Astrocyte (in vitro differentiated cells and primary cell): Measurements from ENCODE around the gene TP73. TPM values are rescaled to one million over a fixed set of nuclear protein-coding genes. Genes with fewer than 3 reads are reported as not detected.

Experiments
- DNase-seq: peaks from one replicate; pipeline ENCODE4 v3.0.0-alpha.2; 2010; ENCODE audit warnings: low read depth
- FAIRE-seq: peaks from 2 replicates; lab custom pipeline; 2011; peaks lifted over from hg19 to GRCh38; lab: Jason Lieb, UNC
- H2AFZ ChIP-seq: 2 replicates; pipeline ENCODE4 v1.6.0; 2012; ENCODE audit warnings: low read depth, low read length, inconsistent platforms
- H3K27ac ChIP-seq: 2 replicates; pipeline ENCODE4 v1.5.1; 2011; ENCODE audit warnings: low read depth, low read length, inconsistent platforms
- H3K27me3 ChIP-seq: 2 replicates; pipeline ENCODE4 v1.6.0; 2011; ENCODE audit warnings: low read length, inconsistent platforms; ENCODE audit not compliant: insufficient read depth
- H3K36me3 ChIP-seq: 2 replicates; pipeline ENCODE4 v1.5.1; 2011; ENCODE audit warnings: low read length, inconsistent platforms; ENCODE audit not compliant: insufficient read depth
- H3K4me1 ChIP-seq: 2 replicates; pipeline ENCODE4 v1.5.1; 2011; ENCODE audit warnings: low read length, inconsistent platforms; ENCODE audit not compliant: insufficient read depth
- H3K4me2 ChIP-seq: 2 replicates; pipeline ENCODE4 v1.6.0; 2012; ENCODE audit warnings: low read length, inconsistent platforms
- H3K4me3 ChIP-seq: 2 replicates; pipeline ENCODE4 v1.5.1; 2011; ENCODE audit warnings: low read depth, mild to moderate bottlenecking, low read length, inconsistent platforms; ENCODE audit not compliant: insufficient read depth
- H3K79me2 ChIP-seq: 2 replicates; pipeline ENCODE4 v1.6.0; 2012; ENCODE audit warnings: mild to moderate bottlenecking, low read length, inconsistent platforms; ENCODE audit not compliant: insufficient read depth
- H3K9ac ChIP-seq: 2 replicates; pipeline ENCODE4 v1.6.0; 2012; ENCODE audit warnings: mild to moderate bottlenecking, low read length, inconsistent platforms
- H3K9me3 ChIP-seq: 2 replicates; pipeline ENCODE4 v1.5.1; 2012; ENCODE audit warnings: low read depth, mild to moderate bottlenecking, low read length, inconsistent platforms; ENCODE audit not compliant: insufficient read depth
- H4K20me1 ChIP-seq: 2 replicates; pipeline ENCODE4 v1.6.0; 2012; ENCODE audit warnings: low read length, inconsistent platforms; ENCODE audit not compliant: insufficient read depth
- H3K27ac Mint-ChIP-seq: one replicate; pipeline ENCODE4 v1.8.0; 2021; ENCODE audit warnings: mild to moderate bottlenecking, mixed read lengths; ENCODE audit not compliant: unreplicated experiment
- H3K27me3 Mint-ChIP-seq: one replicate; pipeline ENCODE4 v1.8.0; 2021; ENCODE audit warnings: low read depth, mixed read lengths; ENCODE audit not compliant: unreplicated experiment
- H3K36me3 Mint-ChIP-seq: one replicate; pipeline ENCODE4 v1.8.0; 2021; ENCODE audit warnings: low read depth, mixed read lengths; ENCODE audit not compliant: unreplicated experiment
- H3K4me1 Mint-ChIP-seq: one replicate; pipeline ENCODE4 v1.8.0; 2021; ENCODE audit warnings: low read depth, mixed read lengths; ENCODE audit not compliant: unreplicated experiment
- H3K4me3 Mint-ChIP-seq: one replicate; pipeline ENCODE4 v1.8.0; 2021; ENCODE audit warnings: mild to moderate bottlenecking, moderate library complexity, mixed read lengths; ENCODE audit not compliant: unreplicated experiment
- H3K9me3 Mint-ChIP-seq: one replicate; pipeline ENCODE4 v1.8.0; 2021; ENCODE audit warnings: mild to moderate bottlenecking, mixed read lengths; ENCODE audit not compliant: unreplicated experiment
- CTCF ChIP-seq: IDR thresholded peaks from 2 replicates; pipeline ENCODE4 v1.5.1; 2011; ENCODE audit warnings: low read depth, mild to moderate bottlenecking, inconsistent platforms, low read length, moderate library complexity; ENCODE audit not compliant: insufficient read depth
- EZH2 ChIP-seq: IDR thresholded peaks from 2 replicates; pipeline ENCODE4 v1.6.1; 2012; ENCODE audit warnings: mild to moderate bottlenecking, low read length, inconsistent platforms; ENCODE audit not compliant: insufficient read depth
- total RNA-seq: library from RNA; stranded (reverse); gene quantifications from 2 replicates; pipeline ENCODE4 v1.2.1, GENCODE V29; 2021

The TP73 gene
- total RNA-seq, 1 donor from 2014 or later = 0.18 TPM

- no peak for FAIRE-seq
- no peaks in the 10 kb centered on the region for H3K4me1 Mint-ChIP-seq
These were observed 30.9 kb downstream of the TP73 start for GRCh38 chr1:3683197-3683596.

GRCh38 chr1:3683992-3684391 lies 31.7 kb downstream of the TP73 start:
- Mint-ChIP-seq H3K27ac (no peak overlapping the region), H3K27me3 (peaks cover 20% of the 10 kb centered on the region), H3K4me1 (no peaks in the 10 kb centered on the region), H3K36me3 (no peaks in the 10 kb centered on the region), H3K9me3 (peaks cover 3% of the 10 kb centered on the region), H3K4me3 (no peak overlapping the region)
- Histone ChIP-seq H3K36me3 (no peaks in the 10 kb centered on the region), H3K4me3 (no peak overlapping the region), H3K4me1 (no peaks in the 10 kb centered on the region), H2AFZ (peak overlapping the region; percentile 18), H3K79me2 (no peaks in the 10 kb centered on the region), H3K4me2 (peak overlapping the region; percentile 65), H3K9me3 (no peaks in the 10 kb centered on the region), H3K27me3 (peaks cover 4% of the 10 kb centered on the region), H3K27ac (no peak overlapping the region), H4K20me1 (no peaks in the 10 kb centered on the region), H3K9ac (no peak overlapping the region)
- FAIRE-seq (no peak), DNase-seq (no peak)
- no peak for TF ChIP-seq EZH2
- TF ChIP-seq CTCF = no peak

More at GRCh38 chr1:3683197-3683596, 30.9 kb downstream of the TP73 start:
- DNase-seq = no peak
- Mint-ChIP-seq H3K9me3 (peaks cover 3% of the 10 kb centered on the region), H3K36me3 (no peaks in the 10 kb centered on the region), H3K4me3 (peak overlapping the region; percentile 54), H3K27me3 (peaks cover 17% of the 10 kb centered on the region), H3K27ac (no peak overlapping the region)
- no peaks in the 10 kb centered on the region for H3K4me1 ChIP-seq
- no peaks in the 10 kb centered on the region for H3K9me3 ChIP-seq
- no peak for TF ChIP-seq CTCF
- peak; percentile 18 for TF ChIP-seq EZH2
- peaks cover 4% of the 10 kb centered on the region for H3K27me3 ChIP-seq
- H3K4me2 ChIP-seq = no peak overlapping the region
- no peak overlapping the region for H2AFZ ChIP-seq
- no peaks in the 10 kb centered on the region for H3K36me3 ChIP-seq
- no peaks in the 10 kb centered on the region for H4K20me1 ChIP-seq
- no peak overlapping the region for H3K4me3 ChIP-seq
- H3K9ac ChIP-seq = no peak overlapping the region
- H3K79me2 ChIP-seq = no peaks in the 10 kb centered on the region
- H3K27ac ChIP-seq = no peak overlapping the region

- H3K27ac Mint-ChIP-seq = no peak overlapping the region
- Histone ChIP-seq H3K27ac (no peak overlapping the region), H3K4me1 (no peaks in the 10 kb centered on the region), H3K79me2 (no peaks in the 10 kb centered on the region), H3K36me3 (no peaks in the 10 kb centered on the region), H3K9ac (no peak overlapping the region), H3K9me3 (no peaks in the 10 kb centered on the region), H3K4me2 (no peak overlapping the region), H2AFZ (no peak overlapping the region), H3K27me3 (peaks cover 4% of the 10 kb centered on the region), H3K4me3 (no peak overlapping the region), H4K20me1 (no peaks in the 10 kb centered on the region)
- DNase-seq (no peak), FAIRE-seq (no peak)
- TF ChIP-seq CTCF (no peak), EZH2 (no peak)
- no peaks in the 10 kb centered on the region for H3K36me3 Mint-ChIP-seq
- H3K4me3 Mint-ChIP-seq = no peak overlapping the region
- H3K9me3 Mint-ChIP-seq = peaks cover 3% of the 10 kb centered on the region
- H3K27me3 Mint-ChIP-seq = peaks cover 11% of the 10 kb centered on the region
- H3K4me1 Mint-ChIP-seq = no peaks in the 10 kb centered on the region
These were observed 32.9 kb downstream of the TP73 start for GRCh38 chr1:3685222-3685621.
